Measurements from ENCODE around the gene CHN2.

The CHN2 gene

GRCh38 chr7:29340696-29341095, 146.1 kb downstream of the CHN2 start:
- DNase-seq = no peak

DNA sequence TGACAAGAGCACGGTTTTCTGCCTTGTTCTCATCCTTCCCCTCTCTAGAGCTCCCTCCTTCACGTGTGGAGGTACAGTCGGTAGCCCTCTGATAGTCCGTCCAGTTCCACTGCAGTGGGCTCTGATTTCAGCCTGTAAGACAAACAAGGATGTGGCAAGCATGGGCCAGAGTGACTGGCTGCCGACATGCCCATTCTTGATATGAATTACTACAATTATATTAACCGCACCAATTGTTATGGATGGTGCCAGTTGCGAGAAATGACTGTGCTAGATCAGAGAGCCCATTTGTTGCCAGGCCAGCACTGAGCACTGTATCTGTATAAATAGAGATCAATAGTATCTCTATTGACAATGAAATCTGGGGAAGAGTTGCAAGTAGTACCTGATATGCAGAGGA, 146.6 kb downstream of the CHN2 start:
- DNase-seq = no peak

DNA sequence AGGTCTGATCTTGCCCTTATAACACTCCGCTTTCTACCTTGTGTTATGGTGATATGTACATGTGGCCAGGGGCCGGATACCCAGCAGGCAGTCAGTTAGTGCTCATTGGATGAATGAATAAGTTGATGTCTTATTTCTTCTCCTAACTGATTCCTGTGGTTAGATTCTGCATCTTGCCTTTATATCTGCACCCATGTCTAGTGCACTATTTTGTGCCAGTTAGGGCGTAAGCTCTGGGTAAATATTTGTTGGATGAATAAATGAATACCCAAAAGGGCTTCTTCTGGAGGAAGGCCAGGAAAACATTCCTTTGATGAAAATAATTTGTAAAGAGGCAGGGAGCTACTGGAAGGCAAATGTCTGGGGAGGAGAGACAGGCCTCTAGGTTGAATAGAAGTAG, 148.2 kb downstream of the CHN2 start:
- DNase-seq = no peak

GRCh38 chr7:29343399-29343798, 148.8 kb downstream of the CHN2 start:
- DNase-seq = peak in 1 of 2 donors; percentile 13

GRCh38 chr7:29344334-29344978, 149.9 kb downstream of the CHN2 start:
- DNase-seq = no peak

DNA sequence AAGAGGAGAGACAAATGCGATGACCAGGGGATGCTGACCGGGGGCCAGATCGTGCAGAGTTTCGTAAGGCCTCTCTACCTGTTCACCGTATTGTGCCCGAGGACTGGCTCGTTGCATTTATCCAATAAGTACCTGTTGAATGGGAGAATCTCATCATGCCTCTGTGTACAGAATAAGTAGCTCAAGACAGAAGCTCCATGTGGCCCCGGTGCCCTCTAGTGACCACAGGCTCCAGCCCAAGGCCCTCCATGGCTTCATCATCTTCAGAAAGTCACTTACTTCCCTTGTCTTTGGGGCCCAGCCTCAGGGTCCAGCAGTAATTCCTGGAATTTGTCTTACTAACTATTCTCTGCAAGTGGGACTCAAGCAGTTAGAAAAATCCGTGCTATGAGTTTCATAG, 151.0 kb downstream of the CHN2 start:
- DNase-seq = peak; percentile 55 to 58

DNA sequence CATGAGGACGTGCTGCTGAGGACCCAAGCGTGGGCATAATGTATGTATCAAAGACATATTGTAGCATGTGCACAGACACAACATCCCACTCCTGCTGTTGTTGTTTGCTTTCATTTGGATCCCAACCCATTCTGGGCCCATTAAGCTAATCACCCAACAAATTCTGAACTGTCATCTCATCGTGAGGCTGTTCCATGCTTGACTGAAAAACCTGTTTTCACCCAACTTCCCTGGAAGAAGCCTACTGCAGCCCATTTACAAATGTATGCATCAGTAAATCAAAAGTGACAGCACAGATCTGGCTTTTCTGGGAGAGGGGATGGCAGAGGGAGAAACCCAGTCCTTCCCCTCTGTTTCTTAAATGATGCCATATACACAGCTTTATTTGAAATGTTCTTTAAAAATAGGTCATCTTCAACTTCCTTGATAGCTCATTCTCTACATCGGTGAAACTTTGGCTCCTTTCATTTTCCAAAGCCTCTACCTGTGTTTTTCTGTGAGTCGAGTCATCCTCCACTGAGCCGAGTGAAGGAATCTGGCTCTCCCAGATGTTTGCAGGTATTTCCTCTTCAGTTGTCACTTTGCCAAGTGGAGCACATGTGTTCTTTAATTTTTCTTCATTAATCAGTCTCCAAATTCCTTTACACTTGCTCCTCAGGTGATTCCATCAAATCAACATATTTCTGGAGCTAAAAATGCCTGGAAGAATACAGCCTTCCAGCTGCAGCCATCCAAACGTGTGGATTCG, 151.8 kb downstream of the CHN2 start:
- no peak for DNase-seq

GRCh38 chr7:29349362-29349761, 154.8 kb downstream of the CHN2 start:
- DNase-seq = no peak

GRCh38 chr7:29350351-29350750, 155.8 kb downstream of the CHN2 start:
- DNase-seq = no peak

GRCh38 chr7:29352041-29352440, 157.5 kb downstream of the CHN2 start:
- no peak for DNase-seq

- DNase-seq = no peak
Observed at GRCh38 chr7:29353810-29354209, 159.2 kb downstream of the CHN2 start.

DNA sequence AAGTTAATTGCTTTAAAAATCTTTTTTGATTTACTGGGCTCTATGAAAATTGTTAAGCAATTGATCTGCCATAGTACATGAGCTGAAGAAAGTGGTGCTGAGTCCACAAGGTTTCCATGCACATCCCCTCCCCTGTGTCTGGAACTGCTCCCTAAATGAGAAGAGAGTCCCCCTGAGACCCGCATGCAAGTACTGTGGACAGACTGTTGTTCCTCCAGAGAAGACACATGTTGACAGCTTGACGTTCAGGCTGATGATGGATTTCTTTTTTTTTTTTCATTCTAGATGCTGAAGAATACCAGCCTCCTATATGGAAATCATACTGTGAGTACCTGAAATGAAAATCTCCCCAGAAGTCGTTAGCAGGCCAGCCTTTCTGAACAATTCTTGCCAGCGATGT, 159.8 kb downstream of the CHN2 start:
- no peak for DNase-seq

DNA sequence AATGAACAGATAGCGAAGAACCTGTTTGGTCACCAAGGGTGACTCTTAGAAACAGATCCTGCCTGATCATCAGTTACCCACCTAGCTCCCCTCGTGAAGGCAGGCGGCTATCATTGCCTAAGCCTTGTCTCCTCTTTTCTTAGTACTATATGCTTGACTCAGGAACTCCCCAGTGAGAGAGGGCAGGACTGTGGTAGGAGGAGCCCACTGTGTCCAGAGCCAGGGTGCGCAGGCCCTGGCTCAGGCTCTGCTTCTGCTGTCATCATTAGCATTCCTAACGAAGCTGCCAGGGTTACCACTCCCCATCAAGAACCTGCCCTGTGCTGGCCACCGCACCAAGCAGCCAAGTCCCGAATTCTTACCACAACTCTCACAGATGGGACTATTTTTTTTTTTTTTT, 160.8 kb downstream of the CHN2 start:
- DNase-seq = no peak

DNA sequence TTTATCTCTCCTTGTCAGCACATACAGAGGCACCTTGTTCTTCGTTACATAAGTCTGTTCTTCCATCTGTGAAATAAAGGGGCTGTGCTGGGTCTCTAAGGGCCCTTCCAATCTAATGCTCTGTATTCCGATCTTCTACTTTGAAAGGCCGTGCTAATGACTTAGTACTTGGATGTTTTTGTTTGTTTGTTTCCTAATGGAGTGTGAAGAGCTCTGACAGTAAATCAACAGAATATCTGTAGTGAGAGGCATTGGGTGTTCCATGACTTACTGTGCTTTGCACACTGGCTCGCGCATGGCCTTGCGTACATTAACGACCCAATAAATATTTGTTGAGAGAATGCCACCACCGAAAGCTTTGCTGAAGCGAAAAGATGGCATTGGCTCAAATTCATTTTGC, 162.1 kb downstream of the CHN2 start:
- no peak for DNase-seq

DNA sequence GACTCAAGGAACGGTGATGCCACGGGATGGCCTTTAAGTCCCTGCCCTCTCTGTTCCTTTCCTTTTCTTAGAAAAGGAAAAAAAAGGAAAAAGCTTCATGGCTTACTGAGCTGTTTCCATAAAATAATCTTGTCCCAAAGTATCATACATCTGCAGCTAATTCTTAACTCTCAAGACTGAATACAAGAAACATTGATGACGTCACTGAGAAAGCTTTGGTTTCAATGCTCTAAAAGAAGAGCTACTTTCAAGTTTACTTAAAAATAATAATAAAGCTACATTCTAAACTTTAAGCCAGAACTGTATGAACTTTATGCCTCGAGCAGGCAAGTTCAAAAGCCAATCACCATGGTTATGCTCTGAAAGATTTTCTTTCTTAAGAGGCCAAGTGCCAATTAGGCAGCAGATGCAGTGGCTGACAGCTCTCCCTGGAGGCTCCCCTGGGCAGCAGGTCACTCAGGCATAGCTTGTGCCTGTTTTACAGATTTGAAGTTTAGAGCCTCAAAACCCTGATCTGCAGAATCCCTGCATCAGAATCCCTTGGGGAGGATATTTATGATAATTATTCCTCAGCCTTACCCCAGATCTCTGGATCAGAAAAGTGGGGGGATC, 165.0 kb downstream of the CHN2 start:
- DNase-seq = no peak

DNA sequence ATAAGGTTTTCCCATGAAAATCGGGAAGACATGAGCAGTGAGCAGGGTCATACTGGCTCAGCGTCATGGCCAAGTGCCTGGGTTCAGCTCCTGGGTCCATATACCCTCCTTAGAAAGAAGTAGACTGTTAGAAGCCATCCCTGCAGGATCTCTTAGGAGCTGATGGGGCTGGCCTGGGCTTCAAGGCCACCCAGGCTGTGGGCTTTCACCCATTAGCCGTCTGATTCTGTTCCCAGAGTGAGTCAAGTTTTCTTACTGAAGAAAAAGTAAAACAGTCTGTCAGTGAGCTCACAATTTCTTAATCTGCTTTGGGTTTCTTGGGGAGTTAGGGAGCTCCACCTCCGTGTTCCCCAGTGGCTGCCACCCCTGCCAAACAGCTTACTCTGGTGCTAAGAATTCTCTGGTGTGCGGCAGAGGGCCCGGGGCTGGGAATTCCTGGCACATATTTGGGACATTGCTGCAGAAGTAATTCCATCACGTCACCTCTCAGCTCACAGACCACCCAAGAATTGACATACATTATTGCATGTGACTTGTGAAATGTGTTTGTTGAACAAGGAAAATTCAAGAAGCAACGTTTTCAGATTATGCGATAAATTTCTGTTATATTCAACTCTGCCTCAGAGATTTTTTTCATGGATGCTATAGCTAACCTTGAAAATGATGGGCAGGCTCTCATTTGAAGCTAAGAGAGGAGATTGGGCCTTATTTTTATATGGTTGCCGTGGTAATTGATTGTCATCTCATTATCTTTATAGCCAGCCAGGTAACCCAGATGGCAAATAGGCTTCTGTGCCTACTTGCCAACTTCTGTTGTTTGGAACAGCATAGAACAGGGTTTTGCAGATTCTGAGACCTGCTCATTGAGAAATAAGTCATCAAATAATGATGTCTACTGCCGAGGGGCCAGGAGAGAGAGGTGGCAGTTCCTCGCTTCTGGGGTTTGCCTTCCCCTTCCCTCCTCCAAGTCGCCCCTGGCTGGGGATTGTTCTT, 166.4 kb downstream of the CHN2 start:
- no peak for DNase-seq

- no peak for DNase-seq
Observed at GRCh38 chr7:29362380-29362779, 167.8 kb downstream of the CHN2 start.

DNA sequence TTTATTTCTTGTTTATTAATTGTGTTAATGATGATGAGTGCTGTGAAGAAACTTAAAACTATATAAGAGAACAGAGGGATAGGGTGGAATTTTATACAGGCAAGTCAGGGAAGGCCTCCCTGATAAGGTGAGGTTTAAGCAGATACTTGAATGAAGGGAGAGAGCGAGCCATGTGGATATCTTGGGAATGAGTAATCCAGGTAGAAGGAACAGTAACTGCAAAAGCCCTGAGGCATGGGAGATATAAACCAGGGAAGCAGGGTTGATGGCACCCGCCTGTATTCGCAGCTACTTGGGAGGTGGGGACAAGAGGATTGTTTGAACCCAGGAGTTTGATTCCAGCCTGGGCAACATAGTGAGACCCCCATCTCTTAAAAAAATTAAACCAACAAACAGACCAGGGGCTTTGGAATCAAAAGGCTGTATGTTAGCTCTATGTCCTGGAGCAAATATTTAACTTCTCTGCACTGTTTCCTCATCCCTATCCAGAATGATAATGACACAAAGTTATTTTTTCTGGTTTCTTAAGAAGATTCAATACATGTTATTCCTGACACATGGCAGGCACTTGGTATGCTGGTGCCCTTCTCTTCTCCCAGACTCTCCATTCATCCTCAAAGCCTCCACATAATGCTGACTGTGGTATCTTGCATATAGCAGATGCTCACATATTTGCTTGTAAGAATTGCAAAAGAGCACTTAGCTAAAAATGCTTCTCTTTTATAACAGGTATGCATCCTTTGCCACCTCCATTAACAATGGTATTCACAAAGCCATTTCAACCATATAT, 169.3 kb downstream of the CHN2 start:
- DNase-seq = no peak

GRCh38 chr7:29364661-29365060, 170.1 kb downstream of the CHN2 start:
- DNase-seq = no peak

- no peak for DNase-seq
Observed at GRCh38 chr7:29365423-29365822, 170.8 kb downstream of the CHN2 start.

- no peak for DNase-seq
Observed at GRCh38 chr7:29367784-29368183, 173.2 kb downstream of the CHN2 start.

DNA sequence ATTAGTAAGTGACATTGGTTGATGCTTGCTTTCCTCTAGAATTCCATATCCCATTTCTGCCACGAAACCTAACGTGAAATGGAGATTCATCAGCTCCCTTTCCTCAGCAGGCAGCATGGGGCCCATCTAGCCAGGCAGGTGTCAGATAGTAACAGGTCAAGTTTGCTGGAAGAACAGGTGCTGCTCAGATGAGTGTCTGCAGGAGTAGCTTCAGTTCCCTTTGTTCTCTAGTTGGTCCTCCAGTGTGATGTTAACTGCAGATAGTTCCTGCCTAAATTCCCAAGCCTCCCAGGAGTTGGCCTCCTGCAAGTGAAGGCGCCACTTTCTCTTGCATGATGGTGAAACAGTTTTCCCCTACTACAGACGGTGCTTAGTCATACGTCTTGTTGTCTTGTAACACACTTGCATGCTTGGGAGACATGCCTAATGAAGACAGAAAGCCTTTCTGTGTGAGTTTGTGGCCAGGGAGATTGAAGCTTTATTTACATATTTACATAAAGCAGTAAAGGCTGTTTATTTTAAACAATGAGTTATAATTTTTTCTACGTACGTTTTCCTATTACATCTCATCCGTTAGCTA, 175.4 kb downstream of the CHN2 start:
- no peak for DNase-seq
